Measurements from ENCODE around the gene OSMR.
"Not testable (repeated sequence)": the region's sequence is repeated elsewhere in the genome, so short reads cannot be mapped to it uniquely, and the experiment has no call there.

DNA sequence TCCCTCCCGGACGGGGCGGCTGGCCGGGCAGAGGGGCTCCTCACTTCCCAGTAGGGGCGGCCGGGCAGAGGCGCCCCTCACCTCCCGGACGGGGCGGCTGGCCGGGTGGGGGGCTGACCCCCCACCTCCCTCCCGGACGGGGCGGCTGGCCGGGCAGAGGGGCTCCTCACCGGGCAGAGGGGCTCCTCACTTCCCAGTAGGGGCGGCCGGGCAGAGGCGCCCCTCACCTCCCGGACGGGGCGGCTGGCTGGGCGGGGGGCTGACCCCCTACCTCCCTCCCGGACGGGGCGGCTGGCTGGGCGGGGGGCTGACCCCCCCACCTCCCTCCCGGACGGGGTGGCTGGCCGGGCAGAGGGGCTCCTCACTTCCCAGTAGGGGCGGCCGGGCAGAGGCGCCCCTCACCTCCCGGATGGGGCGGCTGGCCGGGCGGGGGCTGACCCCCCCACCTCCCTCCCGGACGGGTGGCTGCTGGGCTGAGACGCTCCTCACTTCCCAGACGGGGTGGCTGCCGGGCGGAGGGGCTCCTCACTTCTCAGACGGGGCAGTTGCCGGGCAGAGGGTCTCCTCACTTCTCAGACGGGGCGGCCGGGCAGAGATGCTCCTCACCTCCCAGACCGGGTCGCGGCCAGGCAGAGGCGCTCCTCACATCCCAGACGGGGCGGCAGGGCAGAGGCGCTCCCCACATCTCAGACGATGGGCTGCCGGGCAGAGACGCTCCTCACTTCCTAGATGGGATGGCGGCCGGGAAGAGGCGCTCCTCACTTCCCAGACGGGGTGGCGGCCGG is 16.4 kb downstream of the OSMR start:
- TF ChIP-seq CTCF (IDR thresholded peaks at IDR 0.05; ENCODE audit: poor library complexity, severe bottlenecking); EZH2 (IDR thresholded peaks at IDR 0.05; ENCODE audit: borderline replicate concordance, insufficient read depth, low read length, poor library complexity, severe bottlenecking); RAD21 (conservative IDR thresholded peaks at IDR 0.05); POLR2AphosphoS5 (IDR thresholded peaks at IDR 0.05); REST (IDR thresholded peaks at IDR 0.05; ENCODE audit: borderline replicate concordance); EP300 (conservative IDR thresholded peaks at IDR 0.05; ENCODE audit: poor library complexity, severe bottlenecking): not testable (repeated sequence)
